ENCODE data around the gene CNTNAP5. TPM values are rescaled to one million over a fixed set of nuclear protein-coding genes. Genes with fewer than 3 reads are reported as not detected.

The CNTNAP5 gene
- total RNA-seq, 1 experiment from 2014 or later: 0.48 TPM

- H3K18ac ChIP-seq (ENCODE audit: insufficient read length, low read depth, low read length): no peak overlapping the region
- no peak overlapping the region for H2BK12ac ChIP-seq (ENCODE audit: insufficient read length, low read depth, low read length)
- no peaks in the 10 kb centered on the region for H3K9me3 ChIP-seq (ENCODE audit: control insufficient read depth, low read depth, low read length)
- H3K27ac ChIP-seq (ENCODE audit: insufficient read length, low read depth, low read length): no peak overlapping the region
- H3K4me1 Mint-ChIP-seq: peaks cover 23 to 31% of the 10 kb centered on the region in 2 experiments
- no peak overlapping the region for H3T11ph ChIP-seq (ENCODE audit: low read length)
- H3K79me1 ChIP-seq (ENCODE audit: insufficient read depth, low read depth, low read length, poor library complexity, severe bottlenecking): no peaks in the 10 kb centered on the region
- H3K27me3 ChIP-seq (ENCODE audit: insufficient read depth, low read length): no peaks in the 10 kb centered on the region
- no peak overlapping the region for H2BK5ac ChIP-seq (ENCODE audit: insufficient read length, low read length)
- no peak overlapping the region for H2BK15ac ChIP-seq (ENCODE audit: low read depth, low read length)
- no peak overlapping the region; a peak in 1 of 7 replicates for H3K27ac Mint-ChIP-seq
- H4K8ac ChIP-seq (replicated peaks; ENCODE audit: insufficient read length, low read depth, low read length): no peak overlapping the region
- H3K14ac ChIP-seq (ENCODE audit: insufficient read depth, low read length): no peak overlapping the region
- no peaks in the 10 kb centered on the region for H4K20me1 ChIP-seq (ENCODE audit: control insufficient read depth, insufficient read depth, insufficient read length)
- H3K4ac ChIP-seq (ENCODE audit: low read depth, low read length): no peak overlapping the region
- H3K79me2 ChIP-seq (ENCODE audit: insufficient read depth, low read length): no peaks in the 10 kb centered on the region
- H2BK120ac ChIP-seq (ENCODE audit: low read depth, low read length, poor library complexity, severe bottlenecking): no peak overlapping the region
- H2BK20ac ChIP-seq (ENCODE audit: low read depth, low read length, poor library complexity, severe bottlenecking): no peak overlapping the region
- no peak overlapping the region for H3K23ac ChIP-seq (ENCODE audit: insufficient read length, low read depth, low read length)
- WGBS (ENCODE audit: extremely low coverage, insufficient read length, low lambda C conversion rate): no CpG with 5 or more reads among the region's 2 CpGs
- H4K91ac ChIP-seq (ENCODE audit: insufficient read length, low read depth, low read length): no peak overlapping the region
- no peak overlapping the region for H3K9ac ChIP-seq (ENCODE audit: extremely low read depth, insufficient read length, low read length)
- H3K4me3 Mint-ChIP-seq: no peak overlapping the region
- H3K4me2 ChIP-seq (ENCODE audit: insufficient read depth, insufficient read length, low read length): no peak overlapping the region
- no peak for TF ChIP-seq CTCF (conservative IDR thresholded peaks at IDR 0.05)
- H3K4me1 ChIP-seq (ENCODE audit: insufficient read depth, low read length): no peaks in the 10 kb centered on the region; the same call in 1 of the 2 replicates
- no peak for DNase-seq
- no peak overlapping the region for H2AK5ac ChIP-seq (ENCODE audit: insufficient read length, low read length)
- no peak overlapping the region for H3K56ac ChIP-seq (ENCODE audit: insufficient read length, low read depth, low read length)
- H4K5ac ChIP-seq (ENCODE audit: insufficient read length, low read depth, low read length): no peak overlapping the region
- no peaks in the 10 kb centered on the region for H3K27me3 Mint-ChIP-seq (ENCODE audit: low read depth)
- no peaks in the 10 kb centered on the region for H3K23me2 ChIP-seq (ENCODE audit: insufficient read length, low read depth, low read length, poor library complexity, severe bottlenecking)
- no peaks in the 10 kb centered on the region for H3K36me3 Mint-ChIP-seq (ENCODE audit: insufficient read depth in 1 of 3, low read depth in 3 of 3)
- no peak overlapping the region for H2AFZ ChIP-seq (ENCODE audit: low read length)
- no peaks in the 10 kb centered on the region for H3K9me3 Mint-ChIP-seq
Observed at GRCh38 chr2:124112966-124113365, 87.9 kb downstream of the CNTNAP5 start.
